ENCODE measurements around the gene MRPL4.

DNA sequence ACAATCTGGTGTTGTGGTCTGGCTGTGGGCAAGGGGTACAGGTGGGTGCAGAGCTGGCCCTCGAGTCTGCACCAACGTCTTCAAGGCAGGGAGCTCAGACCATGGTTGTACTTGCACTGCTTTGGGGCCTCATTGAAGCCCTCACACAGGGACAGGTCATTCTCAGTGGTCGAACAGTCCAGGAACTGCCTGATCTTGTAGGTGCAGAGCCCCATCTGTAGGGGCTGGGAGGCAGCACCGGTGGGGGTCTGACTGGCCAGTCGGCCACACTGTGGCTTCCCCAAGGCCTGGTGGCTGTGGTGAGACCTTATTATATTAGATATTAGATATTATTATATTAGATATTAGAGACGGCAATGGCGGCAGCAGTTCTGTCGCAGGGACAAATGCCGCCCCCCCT, 34.9 kb upstream of the MRPL4 start:
- TF ChIP-seq, protein P1, sequence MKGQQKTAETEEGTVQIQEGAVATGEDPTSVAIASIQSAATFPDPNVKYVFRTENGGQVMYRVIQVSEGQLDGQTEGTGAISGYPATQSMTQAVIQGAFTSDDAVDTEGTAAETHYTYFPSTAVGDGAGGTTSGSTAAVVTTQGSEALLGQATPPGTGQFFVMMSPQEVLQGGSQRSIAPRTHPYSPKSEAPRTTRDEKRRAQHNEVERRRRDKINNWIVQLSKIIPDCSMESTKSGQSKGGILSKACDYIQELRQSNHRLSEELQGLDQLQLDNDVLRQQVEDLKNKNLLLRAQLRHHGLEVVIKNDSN (IDR thresholded peaks at IDR 0.05): no peak
- TF ChIP-seq NFIC (IDR thresholded peaks at IDR 0.05): no peak
- TF ChIP-seq EP300 (IDR thresholded peaks at IDR 0.05; ENCODE audit: borderline replicate concordance): no peak
- no peak for TF ChIP-seq ZBTB7A (IDR thresholded peaks at IDR 0.05; ENCODE audit: low read depth)
- TF ChIP-seq TCF12 (IDR thresholded peaks at IDR 0.05; ENCODE audit: low read depth): no peak
